ENCODE data around the gene COL5A2. TPM values are rescaled to one million over a fixed set of nuclear protein-coding genes. Genes with fewer than 3 reads are reported as not detected.

Gene COL5A2
- total and polyA plus RNA-seq, 2 donors (not counting 3 experiments of a cell fraction or from before 2014, with no cell fraction given), result 47.4 to 123 TPM

GRCh38 chr2:189190685-189191084 lies 11.1 kb upstream of the COL5A2 start:
- no peaks in the 10 kb centered on the region for H3K36me3 ChIP-seq (ENCODE audit: control insufficient read depth in 2 of 2, extremely low read depth in 1 of 2, insufficient read depth in 2 of 2, low read length in 2 of 2)
- no peaks in the 10 kb centered on the region for H3K9me1 ChIP-seq (replicated peaks; ENCODE audit: control insufficient read depth, extremely low read depth, insufficient read depth, low read length)
- no peaks in the 10 kb centered on the region for H3K4me1 ChIP-seq (ENCODE audit: control insufficient read depth, extremely low read depth, insufficient read depth, low read length)
- no peaks in the 10 kb centered on the region for H4K20me1 ChIP-seq (replicated peaks; ENCODE audit: control insufficient read depth, extremely low read depth, insufficient read depth, low read length)
- intact Hi-C loops (cut with micrococcal nuclease), result no loop called here
- ChIA-PET CTCF (interaction anchor here (0.6 to 1.3 kb wide), 2 partner anchors 12 to 18 kb away, joined by 3 to 7 read pairs; partner anchors contain the start of gene COL5A2), POLR2A (no interaction called here)
- H3K4me2 ChIP-seq (ENCODE audit: insufficient read depth, low read length), result no peak overlapping the region
- no peak overlapping the region for H3K9ac ChIP-seq (replicated peaks; ENCODE audit: extremely low read depth, insufficient read depth, low read length)
- H3K9me3 ChIP-seq (replicated peaks; ENCODE audit: control insufficient read depth, insufficient read depth, low read length), result no peaks in the 10 kb centered on the region
- H3K27ac ChIP-seq (ENCODE audit: insufficient read depth, low read depth, low read length), result no peak overlapping the region
- no TSS peak for BruUV-seq (replicated peaks)
- dilution Hi-C loops (cut with MboI; ENCODE audit: extremely low pct_ligation_motif_present, low sequenced_read_pairs), result no loop called here
- DNase-seq (ENCODE audit: low read depth, low spot score) (no peak), FAIRE-seq (no peak)
- H3K79me2 ChIP-seq (ENCODE audit: control insufficient read depth, insufficient read depth, low read length), result no peaks in the 10 kb centered on the region
- H2AFZ ChIP-seq (ENCODE audit: low read depth, low read length), result no peak overlapping the region
- TF ChIP-seq MAX (IDR thresholded peaks at IDR 0.05; ENCODE audit: insufficient read depth, insufficient read length) (no peak), GATA2 (IDR thresholded peaks at IDR 0.05; ENCODE audit: insufficient read depth, insufficient read length, low read depth, low read length) (no peak), EZH2 (IDR thresholded peaks at IDR 0.05; ENCODE audit: borderline replicate concordance, low read depth, low read length, severe bottlenecking) (no peak), JUN (IDR thresholded peaks at IDR 0.05; ENCODE audit: borderline replicate concordance, insufficient read depth, insufficient read length, low read depth) (no peak), MYC (IDR thresholded peaks at IDR 0.05; ENCODE audit: low read depth, low read length) (no peak), FOS (IDR thresholded peaks at IDR 0.05; ENCODE audit: borderline replicate concordance, insufficient read depth, low read length) (no peak), CTCF (IDR thresholded peaks at IDR 0.05; ENCODE audit: extremely low read depth in 1 of 2, insufficient read depth in 1 of 2, low read depth in 1 of 2, low read length in 2 of 2) (no peak), POLR2AphosphoS5 (IDR thresholded peaks at IDR 0.05; ENCODE audit: insufficient read depth, low read depth, low read length) (no peak), POLR2A (IDR thresholded peaks at IDR 0.05; ENCODE audit: low read depth, low read length) (no peak)
- H3K4me3 ChIP-seq (replicated peaks in 1 of 3; ENCODE audit: insufficient read depth in 1 of 3, low read depth in 1 of 3, low read length in 3 of 3), result no peak overlapping the region
- no peaks in the 10 kb centered on the region for H3K27me3 ChIP-seq (ENCODE audit: control insufficient read depth in 2 of 2, insufficient read depth in 2 of 2, low read length in 2 of 2)

Measured in endothelial cell of umbilical vein (primary cell).